GM19395 (cell line): Measurements from ENCODE around the gene C10orf95.

Experiments used
- ATAC-seq: cut with Tn5 transposase; IDR thresholded peaks from one replicate; pipeline ENCODE4 v1.9.1; 2021; ENCODE audit warnings: mild to moderate bottlenecking, moderate library complexity; ENCODE audit not compliant: unreplicated experiment

The C10orf95 gene

DNA sequence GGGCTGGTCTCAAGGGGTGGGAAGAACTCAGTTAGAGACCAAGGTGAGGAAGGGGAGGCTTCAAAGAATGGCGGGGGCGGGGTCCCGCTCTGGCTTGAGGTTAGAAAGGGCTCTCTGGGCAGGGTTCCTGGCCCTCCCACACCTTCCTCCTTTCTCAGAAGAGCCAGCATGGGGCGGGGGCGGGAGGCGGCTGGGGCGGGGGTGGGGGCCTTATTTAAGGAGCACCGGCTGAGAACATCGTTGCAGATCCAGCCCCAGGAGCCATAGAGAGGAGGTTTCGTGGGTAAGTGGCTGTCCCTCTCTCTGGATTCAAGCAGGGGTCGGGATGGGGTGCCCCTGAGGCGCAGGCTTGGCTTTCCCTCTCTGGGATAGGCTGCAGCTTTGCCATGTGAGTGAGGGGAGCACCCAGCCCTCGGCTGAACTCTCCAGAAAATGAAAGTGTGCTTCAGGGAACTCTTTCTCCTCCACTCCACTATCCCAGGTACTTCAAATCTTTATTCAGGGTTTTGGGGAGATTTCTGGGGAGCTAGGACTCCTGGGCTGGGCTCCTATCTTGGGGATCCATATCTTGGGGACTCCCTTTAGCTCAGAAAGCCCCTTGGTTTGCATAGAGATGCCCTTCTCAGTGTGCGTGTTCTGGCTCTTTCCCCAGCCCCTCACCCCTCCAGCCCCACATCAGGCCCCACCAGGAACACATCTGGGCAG lies 15.7 kb downstream of the C10orf95 start:
- no peak for ATAC-seq

DNA sequence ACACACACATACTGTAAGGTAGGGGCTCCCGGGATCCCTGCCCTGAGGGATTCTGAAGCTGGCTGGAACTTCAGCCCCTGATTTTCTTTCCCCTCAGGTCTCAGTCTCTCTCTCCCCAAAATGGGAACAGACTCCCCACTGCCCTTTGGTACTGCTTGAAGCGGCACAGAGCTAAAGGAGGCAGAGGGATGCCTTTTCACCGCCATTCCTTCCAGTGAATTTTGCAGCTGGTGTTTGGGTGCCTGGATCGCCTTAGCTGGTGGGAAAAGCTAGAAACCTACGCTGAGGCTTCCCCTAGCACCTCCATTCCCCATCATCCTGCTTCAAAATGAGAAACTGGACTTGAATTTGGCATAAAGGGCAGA lies 16.2 kb downstream of the C10orf95 start:
- ATAC-seq = no peak

DNA sequence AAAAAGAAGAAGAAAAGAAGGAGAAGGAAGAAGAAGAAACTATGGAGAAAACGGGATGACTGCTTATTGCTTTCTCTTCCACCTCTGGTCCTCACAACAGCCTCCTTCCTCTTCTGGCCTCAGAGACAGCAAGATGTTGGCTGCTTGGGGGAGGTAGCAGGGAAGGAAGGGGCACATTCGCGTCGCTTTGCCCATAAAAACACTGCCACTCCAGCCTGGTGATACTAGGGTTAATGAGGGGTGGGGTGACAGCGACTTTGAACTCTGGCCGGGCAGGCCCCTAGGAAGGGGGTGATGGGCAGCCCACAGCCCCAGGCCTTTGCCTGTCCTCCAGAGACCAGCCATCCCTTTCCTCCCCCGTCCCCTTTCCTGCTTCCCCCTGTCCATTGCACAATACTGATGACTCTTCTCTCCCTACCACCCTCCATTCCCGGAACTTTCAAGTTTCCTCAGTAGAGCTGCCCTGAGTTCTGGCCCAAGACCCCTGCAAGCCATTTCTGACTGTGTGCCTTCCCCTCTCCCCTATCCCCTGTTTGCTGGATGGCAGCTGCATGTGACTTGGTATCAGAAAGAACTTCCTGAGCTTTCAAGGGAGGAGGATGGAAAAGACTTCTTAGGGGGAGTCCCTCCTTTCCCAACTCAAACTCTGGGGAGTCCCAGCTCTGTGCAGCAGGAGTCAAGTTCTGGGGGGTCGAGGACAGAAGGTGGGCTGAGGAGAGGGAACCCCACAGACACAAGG lies 16.8 kb downstream of the C10orf95 start:
- no peak for ATAC-seq

DNA sequence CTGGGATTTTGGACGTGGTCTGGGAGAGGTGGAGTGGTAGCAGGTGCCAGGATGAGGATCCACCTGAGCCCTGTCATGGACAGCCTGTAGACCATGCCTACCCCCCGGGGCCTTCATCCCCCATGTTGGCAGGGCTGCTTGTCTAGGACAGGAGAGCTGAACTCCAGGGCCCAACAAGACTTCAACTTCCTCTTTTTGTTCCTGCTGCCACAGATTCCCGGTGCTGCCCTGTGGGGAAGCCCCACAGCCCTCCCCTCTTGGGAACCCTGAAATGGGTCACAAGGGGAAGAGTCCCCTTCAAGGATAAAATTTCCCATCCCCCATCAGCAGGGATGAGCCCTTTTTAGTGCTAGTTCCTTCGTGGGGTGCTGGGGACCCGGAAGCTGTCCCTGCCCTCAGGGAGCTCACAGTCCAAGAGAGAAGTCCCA lies 17.7 kb downstream of the C10orf95 start:
- ATAC-seq = no peak

DNA sequence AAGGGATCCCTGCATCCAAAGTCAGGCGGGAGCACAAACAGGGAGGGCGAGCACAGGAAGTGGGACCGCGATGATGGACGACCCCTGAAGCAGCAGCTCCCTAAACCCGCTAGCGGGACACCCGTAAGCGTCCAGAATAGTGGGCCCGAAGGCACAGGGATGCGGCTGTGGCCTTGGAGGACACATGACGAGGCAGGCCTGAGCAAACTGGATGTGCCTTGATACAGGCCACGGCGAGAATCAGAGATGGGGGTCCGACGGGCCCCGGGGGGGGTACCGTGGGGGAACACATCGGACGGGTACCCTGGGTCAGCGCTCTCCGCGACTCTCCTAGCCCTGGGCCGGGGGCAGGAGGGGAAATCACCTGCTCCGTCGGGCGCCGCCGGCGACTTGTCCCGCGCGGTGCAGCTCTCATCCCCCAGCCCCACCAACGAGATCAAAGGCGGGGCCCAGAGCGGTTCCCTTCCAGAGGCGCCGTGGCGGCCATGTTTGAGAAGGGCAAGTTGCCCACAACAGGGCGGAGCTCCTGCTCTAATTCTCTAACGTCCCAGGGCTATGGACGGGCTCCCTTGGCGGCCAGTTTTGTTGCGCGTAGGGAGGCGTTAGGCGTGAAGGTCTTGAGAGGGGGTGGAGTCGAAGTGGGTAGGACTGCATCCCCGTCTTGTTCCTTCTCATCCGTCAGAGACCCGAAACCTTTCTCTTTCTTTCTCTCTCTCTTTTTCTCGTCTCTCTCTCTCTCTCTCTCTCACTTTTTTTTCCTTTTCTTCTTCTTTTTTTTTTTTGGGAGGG lies 19.0 kb downstream of the C10orf95 start, which contains the start of gene CUEDC2:
Gene CUEDC2, minus strand, starts transcription at position 413 of the 789 bp plus-strand sequence. CDS start 7,386 bp downstream, outside the sequence.
- peak; percentile 94 for ATAC-seq

DNA sequence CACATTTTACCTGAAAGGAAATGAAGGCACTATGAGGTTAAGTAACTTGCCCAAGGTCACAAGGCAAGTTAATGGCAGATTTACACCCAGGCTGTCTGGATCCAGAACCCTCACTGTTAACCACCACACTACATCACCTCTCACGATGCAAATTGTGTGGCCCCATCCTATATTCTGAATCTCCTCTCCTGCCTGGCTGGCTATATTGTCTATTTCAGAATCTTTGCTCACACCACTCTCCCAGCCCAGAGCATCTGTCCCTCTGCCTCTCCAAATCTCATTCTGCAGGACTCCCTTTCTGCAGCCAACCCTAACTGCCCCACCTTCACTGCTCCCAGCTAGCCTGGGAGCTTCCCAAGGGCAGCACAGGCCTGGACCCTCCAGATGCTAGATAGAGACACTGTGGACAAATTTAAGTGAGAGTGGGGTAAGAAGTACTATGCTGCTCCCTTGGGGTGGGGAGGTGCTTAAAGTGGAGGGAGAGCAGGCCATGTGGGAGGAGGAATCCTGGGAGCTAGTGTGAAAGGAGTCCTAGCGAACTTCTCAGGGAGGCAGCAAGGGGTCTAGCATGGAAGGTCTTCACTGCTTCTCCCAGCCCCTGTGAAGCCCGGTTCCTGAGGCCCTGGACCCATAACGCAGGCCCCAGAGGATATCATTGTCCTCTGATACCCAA lies 19.8 kb downstream of the C10orf95 start:
- no peak for ATAC-seq

DNA sequence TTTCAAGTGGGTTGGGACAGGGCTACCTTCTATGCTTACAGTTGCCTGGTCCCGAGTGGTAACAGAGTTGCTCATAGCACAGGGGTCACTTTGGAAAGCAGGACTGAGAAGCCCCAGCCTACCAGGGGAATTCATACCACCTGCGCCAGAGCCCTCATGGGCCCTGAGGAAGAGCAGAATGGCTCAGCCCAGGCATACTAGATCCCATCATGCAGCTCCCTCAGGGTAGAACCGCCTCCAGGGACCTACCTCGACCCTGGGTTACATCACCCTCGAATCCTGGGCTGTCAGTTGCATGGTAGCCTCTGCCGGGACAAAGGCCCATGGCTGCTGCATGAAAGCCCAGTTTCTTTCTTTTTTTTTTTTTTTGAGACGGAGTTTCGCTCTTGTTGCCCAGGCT lies 21.9 kb downstream of the C10orf95 start:
- no peak for ATAC-seq

DNA sequence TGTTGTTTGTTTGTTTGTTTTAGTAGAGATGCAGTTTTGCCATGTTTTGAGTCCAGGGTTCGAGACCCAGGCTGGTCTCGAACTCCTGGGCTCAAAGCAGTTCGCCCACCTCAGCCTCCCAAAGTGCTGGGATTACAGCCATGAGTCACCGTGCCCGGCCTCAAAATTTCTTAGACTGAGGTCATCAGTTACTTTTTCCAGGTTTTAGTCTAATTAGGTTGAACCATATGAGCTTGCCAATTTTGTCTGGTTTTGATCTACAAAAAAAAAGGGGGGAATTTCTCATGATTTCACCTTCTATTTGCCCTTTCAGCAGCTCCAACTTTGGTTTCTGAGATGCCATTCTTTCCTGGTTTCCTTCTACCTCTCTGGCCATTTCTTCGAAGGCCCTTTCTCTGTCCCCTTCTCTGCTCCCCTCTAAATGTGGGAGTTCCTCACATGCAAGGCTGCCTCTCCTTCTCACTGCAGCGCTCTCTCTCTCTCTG lies 24.5 kb downstream of the C10orf95 start:
- no peak for ATAC-seq

DNA sequence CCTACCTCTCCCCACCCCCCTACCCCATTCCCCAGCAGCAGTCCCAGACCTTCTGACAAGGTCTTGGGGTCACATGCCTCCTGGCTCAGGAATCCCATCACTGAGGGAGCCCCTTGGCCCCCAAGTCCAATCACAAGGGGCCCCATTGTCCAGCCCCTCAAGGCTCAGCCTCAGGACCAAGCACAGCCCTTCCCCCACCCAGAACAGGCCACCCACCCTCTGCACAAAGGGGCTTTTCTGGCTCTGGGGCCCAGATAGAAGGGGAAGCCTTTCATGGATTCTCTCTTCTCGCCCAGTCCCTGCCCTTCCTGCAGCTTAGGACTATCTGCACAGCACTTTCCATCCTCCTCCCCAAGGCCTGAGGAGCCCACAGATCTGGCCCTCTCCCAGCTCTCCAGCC lies 25.9 kb downstream of the C10orf95 start:
- no peak for ATAC-seq

DNA sequence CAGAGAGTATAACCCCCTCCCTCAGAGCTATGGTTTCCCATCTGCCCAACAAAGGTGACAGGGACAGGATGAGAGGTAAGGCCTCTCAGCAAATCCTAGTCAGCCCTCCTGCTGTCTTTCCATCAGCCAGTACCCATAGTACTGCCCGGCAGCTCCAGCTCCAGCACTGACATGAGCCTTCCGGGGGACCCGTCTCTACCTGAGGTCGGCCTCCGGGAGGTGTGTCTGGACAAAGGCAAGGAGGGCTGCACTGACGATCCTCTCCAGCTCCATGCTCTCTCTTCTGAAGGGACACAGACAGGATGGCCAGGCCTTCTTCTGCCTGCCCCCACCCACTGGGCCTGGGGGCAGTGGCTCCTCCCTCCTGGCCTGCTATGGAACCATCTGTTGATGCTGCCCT lies 26.4 kb downstream of the C10orf95 start:
- ATAC-seq = no peak

DNA sequence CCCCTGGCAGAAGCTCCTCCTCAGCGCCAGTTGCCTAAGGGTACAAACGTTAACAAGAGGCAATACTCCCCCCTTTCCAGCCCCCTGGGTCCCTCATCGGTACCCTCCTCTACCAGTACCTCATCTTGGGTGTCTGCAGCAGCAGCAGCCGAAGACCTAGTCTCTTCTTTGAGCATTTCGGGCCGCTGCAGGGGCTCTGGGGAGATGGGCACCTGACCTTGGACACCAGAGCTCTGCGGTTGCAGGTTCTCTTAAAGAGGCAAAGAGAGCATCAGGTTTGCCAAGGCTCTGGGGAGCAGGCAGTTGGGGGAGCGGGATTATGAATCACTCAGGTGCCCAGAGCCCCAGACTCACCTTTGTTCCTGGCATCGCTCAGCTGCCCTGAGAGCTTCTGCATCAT lies 27.2 kb downstream of the C10orf95 start:
- no peak for ATAC-seq

DNA sequence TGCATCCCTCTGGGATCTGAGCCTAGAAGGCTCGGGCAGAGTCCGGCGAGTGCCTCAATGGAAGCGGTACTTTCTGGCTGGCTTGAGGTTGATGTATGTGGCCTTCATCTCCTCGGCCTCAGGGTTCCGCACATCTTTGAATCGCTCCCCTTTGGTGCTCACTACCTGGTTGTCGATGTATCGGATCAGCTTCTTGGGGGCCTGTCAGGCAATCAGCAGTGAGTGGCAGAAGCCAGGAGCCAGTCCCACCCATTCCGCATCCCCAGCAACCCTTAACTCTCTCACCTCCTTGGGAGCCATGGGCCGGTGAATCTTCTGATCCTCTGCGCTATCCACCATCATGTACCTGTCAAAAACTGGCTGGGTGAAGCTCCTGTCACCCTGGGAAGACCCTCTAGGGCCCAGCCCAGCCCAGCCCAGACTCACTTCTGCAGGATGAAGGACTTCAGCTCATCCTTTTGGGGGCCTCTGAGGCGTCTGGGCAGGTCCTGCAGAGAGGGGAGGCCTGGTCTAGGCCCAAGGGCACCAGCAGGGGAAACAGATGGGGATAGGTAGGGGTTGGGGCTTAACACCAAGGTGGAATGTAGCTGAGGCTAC lies 27.9 kb downstream of the C10orf95 start:
- ATAC-seq = no peak

DNA sequence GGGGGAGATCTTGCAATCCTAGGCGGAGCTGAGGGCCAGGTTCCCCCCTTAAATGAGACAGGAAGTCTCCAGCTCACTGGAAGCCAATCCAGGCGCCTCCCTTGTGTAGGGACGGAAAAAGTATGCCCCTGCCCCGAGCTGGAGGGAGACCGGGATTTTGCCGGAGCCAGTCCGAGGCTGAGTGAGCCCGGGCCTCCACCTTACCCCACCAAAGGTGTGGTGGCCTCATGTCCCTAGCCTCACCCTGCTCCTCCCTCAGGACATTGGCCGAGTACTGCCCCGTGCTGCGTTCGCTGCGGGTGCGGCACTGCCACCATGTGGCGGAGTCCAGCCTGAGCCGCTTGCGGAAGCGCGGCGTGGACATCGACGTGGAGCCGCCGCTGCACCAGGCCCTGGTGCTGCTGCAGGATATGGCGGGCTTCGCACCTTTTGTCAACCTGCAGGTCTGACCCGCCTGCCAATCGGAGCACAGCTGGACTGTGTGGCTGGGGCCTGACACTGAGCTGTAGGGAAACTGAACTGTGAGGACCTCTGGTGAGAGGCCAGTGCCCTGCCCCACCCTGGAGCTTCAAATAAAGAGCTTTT lies 28.7 kb downstream of the C10orf95 start:
- ATAC-seq = peak; percentile 28

DNA sequence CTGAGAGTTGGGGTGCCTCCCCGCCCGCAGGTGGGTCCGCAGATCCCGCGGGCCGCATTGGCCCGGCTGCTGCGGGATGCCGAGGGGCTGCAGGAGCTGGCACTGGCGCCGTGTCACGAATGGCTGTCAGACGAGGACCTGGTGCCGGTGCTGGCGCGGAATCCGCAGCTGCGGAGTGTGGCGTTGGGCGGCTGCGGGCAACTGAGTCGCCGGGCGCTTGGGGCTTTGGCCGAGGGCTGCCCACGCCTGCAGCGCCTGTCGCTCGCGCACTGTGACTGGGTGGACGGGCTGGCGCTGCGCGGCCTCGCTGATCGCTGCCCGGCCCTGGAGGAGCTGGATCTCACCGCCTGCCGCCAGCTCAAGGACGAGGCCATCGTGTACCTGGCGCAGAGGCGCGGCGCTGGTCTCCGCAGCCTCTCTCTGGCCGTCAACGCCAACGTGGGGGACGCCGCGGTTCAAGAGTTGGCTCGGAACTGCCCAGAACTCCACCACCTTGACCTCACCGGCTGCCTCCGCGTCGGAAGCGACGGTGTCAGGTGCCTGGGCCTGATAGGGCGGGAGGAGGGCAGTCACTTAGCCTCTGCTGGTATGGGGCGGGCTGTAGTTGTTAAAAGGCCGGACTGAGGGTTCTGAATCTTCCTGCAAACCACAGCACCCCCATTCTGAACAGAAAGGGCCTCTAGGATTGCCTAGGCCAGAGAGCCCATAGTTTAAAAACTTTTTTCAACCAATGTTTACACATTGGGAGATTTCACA lies 29.4 kb downstream of the C10orf95 start:
- ATAC-seq = peak; percentile 1

DNA sequence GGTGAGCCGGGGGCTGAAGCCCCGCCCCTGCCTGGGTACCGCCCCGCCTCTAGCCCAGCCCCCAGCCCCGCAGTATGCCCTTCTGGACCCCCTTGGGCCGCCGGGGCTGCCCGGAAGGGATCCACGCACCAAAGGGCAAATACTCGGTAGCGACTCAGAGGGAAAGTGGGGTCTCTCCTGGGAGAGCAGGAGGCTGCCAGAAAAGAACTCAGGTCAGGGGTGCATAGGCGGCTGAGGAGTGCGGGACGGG lies 29.9 kb downstream of the C10orf95 start:
- ATAC-seq = no peak

DNA sequence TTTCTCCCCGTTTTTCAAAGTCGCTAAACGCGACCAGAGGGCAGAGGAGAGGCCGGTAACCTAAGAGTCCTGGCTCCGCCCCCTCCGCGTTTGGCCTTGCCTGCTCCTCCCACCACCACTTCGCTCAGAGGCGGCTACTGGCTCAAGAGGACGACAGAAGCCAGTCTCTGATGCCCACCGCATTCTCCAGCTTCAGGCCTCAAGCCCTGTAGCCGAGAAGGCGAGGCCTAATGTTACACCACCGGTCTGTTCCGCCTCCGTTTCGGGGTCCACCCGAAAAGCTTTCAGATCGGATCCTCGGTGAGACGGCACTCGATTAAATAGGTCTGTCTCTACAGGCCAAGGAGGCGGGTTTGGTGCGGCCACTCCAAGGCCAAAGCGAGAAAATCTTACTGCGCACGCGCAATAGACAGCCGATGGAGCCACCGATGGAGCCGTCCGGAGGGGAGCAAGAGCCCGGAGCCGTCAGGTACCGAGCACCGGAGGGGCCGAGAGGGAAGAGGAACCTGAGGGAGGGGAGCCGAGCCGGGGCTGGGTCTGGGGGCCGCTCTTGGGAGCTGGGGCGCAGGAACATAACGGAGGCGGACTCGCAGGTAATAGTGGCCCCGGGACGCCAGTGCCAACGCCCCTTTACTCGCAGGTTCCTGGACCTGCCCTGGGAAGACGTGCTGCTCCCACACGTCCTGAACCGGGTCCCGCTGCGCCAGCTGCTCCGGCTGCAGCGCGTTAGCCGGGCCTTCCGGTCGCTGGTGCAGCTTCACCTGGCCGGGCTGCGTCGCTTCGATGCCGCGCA lies 30.4 kb downstream of the C10orf95 start, which contains the start of gene FBXL15:
Gene FBXL15, plus strand, starts transcription at position 123 of the 793 bp plus-strand sequence. Its CDS starts 294 bp downstream, at position 417.
- ATAC-seq = peak; percentile 74

DNA sequence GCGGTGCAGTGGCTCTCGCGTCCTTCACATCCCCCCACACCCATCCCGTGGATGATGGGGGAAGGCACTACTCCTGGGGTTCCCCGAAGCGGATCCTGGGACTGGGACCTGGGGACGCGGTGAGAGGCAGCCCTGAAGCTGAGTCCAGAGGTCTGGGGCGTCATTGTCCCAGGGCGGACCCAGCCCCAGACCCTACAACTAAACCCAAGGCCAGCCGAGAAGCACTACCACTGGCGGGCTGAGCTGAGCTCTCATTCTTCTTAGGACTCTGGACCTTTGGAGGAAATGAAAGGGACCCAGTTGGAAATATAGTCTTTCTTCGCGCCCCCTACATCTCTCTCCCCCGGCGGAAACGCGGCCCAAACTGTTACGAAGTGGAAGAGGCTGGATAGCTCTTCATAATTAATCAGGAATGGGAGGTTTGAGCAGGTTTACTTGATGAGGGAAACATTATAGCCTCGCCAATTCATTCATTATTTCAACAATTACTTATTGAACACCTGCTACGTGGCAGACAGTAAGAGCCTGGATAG lies 31.1 kb downstream of the C10orf95 start:
- no peak for ATAC-seq
